HCT116 (cell line): ENCODE data around the gene ARL2BP. TPM values are rescaled to one million over a fixed set of nuclear protein-coding genes. Genes with fewer than 3 reads are reported as not detected.

Experiments used
- ATAC-seq: fragments of 200-7000 bp; cut with Tn5 transposase; 2 replicates; pipeline ENCODE4 v1.9.1; 2020; ENCODE audit warnings: mild to moderate bottlenecking, moderate library complexity
- BruUV-seq: library from RNA; stranded (reverse); fragments of 400-500 nt; replicated peaks from 2 replicates; lab custom pipeline; 2021; lab: Mats Ljungman, UMichigan
- CTCF ChIA-PET: fragments of 300-600 bp; sonication (Branson Sonifier 250); formaldehyde crosslinking; loops from one replicate; lab custom pipeline; 2021; ENCODE audit warnings: antibody characterized with exemption; lab: Charles Lee
- POLR2A ChIA-PET: fragments of 300-600, 350-600 bp; sonication (Branson Sonifier 250); formaldehyde crosslinking; loops from one replicate; lab custom pipeline; 2021; ENCODE audit warnings: antibody characterized with exemption; lab: Charles Lee
- RAD21 ChIA-PET, 2 experiments: fragments of 300-600 bp; sonication (Branson Sonifier 250); formaldehyde crosslinking; loops; one replicate each; lab custom pipeline; 2023; ENCODE audit warnings: low total read pairs in 2 of 2; ENCODE audit not compliant: uncharacterized antibody in 2 of 2, unreplicated experiment in 2 of 2, low non-redundant PET in 1 of 2; lab: Charles Lee
- DNase-seq: peaks from one replicate; pipeline ENCODE4 v3.0.0-alpha.2; 2010; ENCODE audit warnings: low read depth, low spot score
- H2AFZ ChIP-seq: fragments of 200-600 bp; shearing (Covaris generic), sonication (generic); 2 replicates; pipeline ENCODE4 v1.6.1; 2017; ENCODE audit warnings: low read depth, mixed run types, mixed read lengths, antibody characterized with exemption, low read length; ENCODE audit not compliant: poor library complexity, severe bottlenecking
- H3K27ac ChIP-seq: 2 replicates; pipeline ENCODE4 v1.5.1; 2012; ENCODE audit warnings: low read depth, low read length
- H3K27me3 ChIP-seq: fragments of 200-600 bp; sonication (generic); 2 replicates; pipeline ENCODE4 v1.6.1; 2016; ENCODE audit warnings: mixed run types, low read length, mixed read lengths; ENCODE audit not compliant: insufficient read depth
- H3K36me3 ChIP-seq, 2 experiments: fragments of 200-500 bp in 1 of 2; fragments of 200-600 bp in 1 of 2; sonication (Bioruptor generic) in 1 of 2; sonication (generic) in 1 of 2; 2 replicates each; pipeline versions ENCODE4 v1.5.1 to v1.6.1; 2014 to 2016; ENCODE audit warnings: low read length in 2 of 2, inconsistent platforms in 1 of 2, mixed read lengths in 1 of 2, mixed run types in 1 of 2; ENCODE audit not compliant: insufficient read depth in 2 of 2, control insufficient read depth in 1 of 2
- H3K4me1 ChIP-seq, 2 experiments: fragments of 200-600 bp in 1 of 2; sonication (generic) in 1 of 2; 2 replicates each; pipeline versions ENCODE4 v1.5.1 to v1.6.1; 2012 to 2017; ENCODE audit warnings: low read length in 2 of 2, inconsistent platforms in 1 of 2, mild to moderate bottlenecking in 1 of 2, mixed read lengths in 1 of 2, mixed run types in 1 of 2, moderate library complexity in 1 of 2; ENCODE audit not compliant: insufficient read depth in 2 of 2, control insufficient read depth in 1 of 2
- H3K4me2 ChIP-seq: fragments of 200-600 bp; sonication (generic); 2 replicates; pipeline ENCODE4 v1.6.1; 2017; ENCODE audit warnings: mixed run types, low read length, mixed read lengths
- H3K4me3 ChIP-seq, 2 experiments: fragments of 200-600 bp in 1 of 2; sonication (generic) in 1 of 2; replicated peaks in 1 of 2; 2 replicates each; pipeline ENCODE4 v1.5.1; 2011 to 2016; ENCODE audit warnings: low read length in 2 of 2, control low read depth in 1 of 2, low read depth in 1 of 2, mild to moderate bottlenecking in 1 of 2, mixed read lengths in 1 of 2, mixed run types in 1 of 2
- H3K79me2 ChIP-seq: fragments of 200-600 bp; sonication (generic); 2 replicates; pipeline ENCODE4 v1.6.1; 2017; ENCODE audit warnings: mild to moderate bottlenecking, mixed run types, low read length, moderate library complexity, mixed read lengths; ENCODE audit not compliant: insufficient read depth
- H3K9ac ChIP-seq: fragments of 200-600 bp; sonication (generic); 2 replicates; pipeline ENCODE4 v1.6.1; 2016; ENCODE audit warnings: low read length, mixed read lengths
- H3K9me2 ChIP-seq: fragments of 200-600 bp; sonication (generic), shearing (Covaris generic); 2 replicates; pipeline ENCODE4 v1.6.1; 2017; ENCODE audit warnings: mixed run types, mild to moderate bottlenecking, moderate library complexity; ENCODE audit not compliant: insufficient read depth
- H3K9me3 ChIP-seq, 2 experiments: fragments of 200-500 bp in 1 of 2; fragments of 200-600 bp in 1 of 2; sonication (Bioruptor generic) in 1 of 2; sonication (generic) in 1 of 2; 2 replicates each; pipeline ENCODE4 v1.6.1; 2014 to 2017; ENCODE audit warnings: low read length in 2 of 2, mixed read lengths in 2 of 2, inconsistent platforms in 1 of 2, low read depth in 1 of 2, mild to moderate bottlenecking in 1 of 2, mixed run types in 1 of 2, moderate library complexity in 1 of 2; ENCODE audit not compliant: control insufficient read depth in 1 of 2, insufficient read depth in 1 of 2
- H4K20me1 ChIP-seq: fragments of 200-600 bp; sonication (generic), shearing (Covaris generic); 2 replicates; pipeline ENCODE4 v1.6.1; 2017; ENCODE audit warnings: mixed run types, mild to moderate bottlenecking, moderate library complexity; ENCODE audit not compliant: insufficient read depth
- ATF3 ChIP-seq: IDR thresholded peaks from 2 replicates; pipeline ENCODE4 v1.6.1; 2012
- CBX3 ChIP-seq: IDR thresholded peaks from 2 replicates; pipeline ENCODE4 v1.6.1; 2012; ENCODE audit warnings: low read depth
- CEBPB ChIP-seq: IDR thresholded peaks from 2 replicates; pipeline ENCODE4 v1.6.1; 2012; ENCODE audit warnings: low read depth
- EGR1 ChIP-seq: IDR thresholded peaks from 2 replicates; pipeline ENCODE4 v1.6.1; 2012; ENCODE audit warnings: low read depth
- ELF1 ChIP-seq: IDR thresholded peaks from 2 replicates; pipeline ENCODE4 v1.6.1; 2012; ENCODE audit warnings: low read depth, borderline replicate concordance
- EZH2 ChIP-seq: fragments of 200-600 bp; sonication (generic); IDR thresholded peaks from 2 replicates; pipeline ENCODE4 v1.6.1; 2017; ENCODE audit warnings: antibody characterized with exemption, mixed run types
- EZH2phosphoT487 ChIP-seq: fragments of 200-600 bp; IDR thresholded peaks from 2 replicates; pipeline ENCODE4 v1.6.1; 2018; ENCODE audit warnings: antibody characterized with exemption, borderline replicate concordance
- FOSL1 ChIP-seq: IDR thresholded peaks from 2 replicates; pipeline ENCODE4 v1.6.1; 2012; ENCODE audit warnings: low read depth
- JUND ChIP-seq: IDR thresholded peaks from 2 replicates; pipeline ENCODE4 v1.6.1; 2012
- MAX ChIP-seq: IDR thresholded peaks from 2 replicates; pipeline ENCODE4 v1.6.1; 2012
- POLR2A ChIP-seq: IDR thresholded peaks from 2 replicates; pipeline ENCODE4 v1.7.0; 2011; ENCODE audit warnings: borderline replicate concordance; ENCODE audit not compliant: insufficient read depth, insufficient read length; ENCODE audit errors: extremely low read depth
- POLR2AphosphoS5 ChIP-seq: IDR thresholded peaks from 2 replicates; pipeline ENCODE4 v1.6.1; 2011; ENCODE audit warnings: mild to moderate bottlenecking, low read depth, low read length, moderate library complexity
- RAD21 ChIP-seq: IDR thresholded peaks from 2 replicates; pipeline ENCODE4 v1.6.1; 2012; ENCODE audit warnings: low read depth, mild to moderate bottlenecking
- REST ChIP-seq: IDR thresholded peaks from 2 replicates; pipeline ENCODE4 v1.6.1; 2012; ENCODE audit warnings: low read depth
- SIN3A ChIP-seq: IDR thresholded peaks from 2 replicates; pipeline ENCODE4 v1.6.1; 2012; ENCODE audit warnings: low read depth
- SP1 ChIP-seq: IDR thresholded peaks from 2 replicates; pipeline ENCODE4 v1.6.1; 2012; ENCODE audit warnings: low read depth
- SRF ChIP-seq: IDR thresholded peaks from 2 replicates; pipeline ENCODE4 v1.6.1; 2012; ENCODE audit warnings: low read depth
- TCF7L2 ChIP-seq: IDR thresholded peaks from 2 replicates; pipeline ENCODE4 v1.7.0; 2011; ENCODE audit warnings: borderline replicate concordance, inconsistent platforms; ENCODE audit not compliant: insufficient read depth, insufficient read length; ENCODE audit errors: extremely low read depth
- YY1 ChIP-seq: IDR thresholded peaks from 2 replicates; pipeline ENCODE4 v1.6.1; 2011; ENCODE audit warnings: low read length, low read depth, moderate library complexity, mild to moderate bottlenecking; ENCODE audit not compliant: insufficient replicate concordance; ENCODE audit errors: extremely low read depth
- ZBTB33 ChIP-seq: IDR thresholded peaks from 2 replicates; pipeline ENCODE4 v1.6.1; 2011; ENCODE audit warnings: mild to moderate bottlenecking, low read length, moderate library complexity; ENCODE audit not compliant: insufficient replicate concordance; ENCODE audit errors: extremely low read depth
- ZFX ChIP-seq: fragments of 450-650 bp; IDR thresholded peaks from 2 replicates; pipeline ENCODE4 v1.6.1; 2017
- ZNF274 ChIP-seq: fragments of 200-500 bp; sonication (Bioruptor generic); IDR thresholded peaks from 2 replicates; pipeline ENCODE4 v1.6.1; 2014; ENCODE audit warnings: mild to moderate bottlenecking, low read depth, low read length, inconsistent platforms
- intact Hi-C: fragments of 100-400 bp; cut with micrococcal nuclease; formaldehyde crosslinking; loops from 2 replicates; pipeline ENCODE4 v1.10.0; 2022
- total RNA-seq: library from RNA; stranded (reverse); gene quantifications from one replicate; pipeline ENCODE4 v1.2.1, GENCODE V29; 2021; ENCODE audit not compliant: unreplicated experiment

The ARL2BP gene
- total RNA-seq, 1 experiment from 2014 or later = 28.8 TPM

GRCh38 chr16:57299719-57300386 is 54.8 kb downstream of the ARL2BP start:
- BruUV-seq = no TSS peak
- no peaks in the 10 kb centered on the region for H4K20me1 ChIP-seq
- H3K4me3 ChIP-seq = peak overlapping the region; percentile 32 to 53
- intact Hi-C loops = loop anchor here (1.0 to 10.0 kb wide), 6 partner anchors 55 to 219 kb away; partner anchors contain the start of genes ARL2BP, PSME3IP1 and RSPRY1
- H3K4me2 ChIP-seq = peak overlapping the region; percentile 75
- H2AFZ ChIP-seq = peak overlapping the region; percentile 59
- H3K27ac ChIP-seq = peak overlapping the region; percentile 51
- no peaks in the 10 kb centered on the region for H3K9me3 ChIP-seq
- peak overlapping the region; percentile 14 for H3K9ac ChIP-seq
- POLR2A ChIA-PET = interaction anchor here (1.4 to 3.5 kb wide), 3 partner anchors 18 to 118 kb away, joined by 3 to 17 read pairs (median 5); partner anchors contain the start of gene ARL2BP
- ATAC-seq = peak; percentile 75
- CTCF ChIA-PET = interaction anchor here (0.6 to 6.2 kb wide), 6 partner anchors 10 to 148 kb away, joined by 3 to 126 read pairs (median 4); partner anchors contain the start of genes CIAPIN1 and COQ9
- DNase-seq = peak; percentile 90
- H3K4me1 ChIP-seq = peaks cover 9 to 40% of the 10 kb centered on the region in 2 experiments
- no peaks in the 10 kb centered on the region for H3K9me2 ChIP-seq
- no peaks in the 10 kb centered on the region for H3K79me2 ChIP-seq
- H3K27me3 ChIP-seq = no peaks in the 10 kb centered on the region
- RAD21 ChIA-PET = interaction anchor here (0.6 to 1.4 kb wide), 7 partner anchors 8 to 231 kb away, joined by 3 to 6 read pairs (median 3); partner anchors contain the start of genes PSME3IP1 (in 1 of the 2) and RSPRY1 (in 1 of the 2)
- no peaks in the 10 kb centered on the region for H3K36me3 ChIP-seq
- TF ChIP-seq SRF (no peak), REST (no peak), ZBTB33 (peak; percentile 12), CBX3 (peak; percentile 81; the same call in 1 of the 2 replicates), MAX (0 out of 2 replicates have a peak, but pooled peaks have one; percentile 44), RAD21 (no peak; the same call in 1 of the 2 replicates), TCF7L2 (no peak), SP1 (0 out of 2 replicates have a peak, but pooled peaks have one; percentile 2), FOSL1 (no peak), POLR2AphosphoS5 (peak; percentile 36; the same call in 1 of the 2 replicates), POLR2A (no peak), YY1 (no peak), ZNF274 (no peak), EZH2 (no peak), EGR1 (peak; percentile 35; the same call in 1 of the 2 replicates), ATF3 (peak; percentile 95; the same call in 1 of the 2 replicates), JUND (no peak; the same call in none of the 2 replicates), ELF1 (no peak; the same call in 1 of the 2 replicates), CEBPB (no peak), ZFX (no peak), SIN3A (no peak), EZH2phosphoT487 (no peak)
